Gastroesophageal sphincter (tissue), 3 donors: ENCODE measurements around the gene GRAMD4.

Experiments used
- CTCF ChIP-seq, 4 experiments: fragments of 200-600 bp in 2 of 4; fragments of 450-650 bp in 2 of 4; sonication (generic) in 1 of 4; IDR thresholded peaks; one replicate each; pipeline ENCODE4 v1.5.1; 2017 to 2019; ENCODE audit warnings: antibody characterized with exemption in 4 of 4, mild to moderate bottlenecking in 2 of 4, moderate library complexity in 2 of 4
- POLR2A ChIP-seq, 2 donors: fragments of 450-650 bp; IDR thresholded peaks; one replicate each; pipeline ENCODE4 v1.6.1; 2017; ENCODE audit warnings: antibody characterized with exemption in 2 of 2, mild to moderate bottlenecking in 2 of 2, moderate library complexity in 1 of 2
- POLR2AphosphoS5 ChIP-seq: sonication (generic); formaldehyde crosslinking; IDR thresholded peaks from one replicate; pipeline ENCODE4 v1.6.1; 2017; ENCODE audit warnings: antibody characterized with exemption

GRCh38 chr22:46625113-46625842, 5.1 kb downstream of the GRAMD4 start:
- no peak for TF ChIP-seq CTCF (IDR thresholded peaks at IDR 0.05)
- TF ChIP-seq POLR2A (IDR thresholded peaks at IDR 0.05) = no peak
- no peak for TF ChIP-seq POLR2AphosphoS5
